Fibroblast of pulmonary artery (primary cell): ENCODE results near the gene TUBB4A.

Experiments
- DNase-seq: peaks from one replicate; pipeline ENCODE4 v3.0.0-alpha.2; 2010; ENCODE audit warnings: low read depth
- H3K4me3 ChIP-seq: replicated peaks from 2 replicates; pipeline ENCODE4 v1.5.1; 2011; ENCODE audit warnings: low read depth, mild to moderate bottlenecking, control low read depth, low read length, moderate library complexity
- TF ChIP-seq, protein P1 (sequence below): IDR thresholded peaks from 2 replicates; pipeline ENCODE4 v1.5.1; 2011; ENCODE audit warnings: mild to moderate bottlenecking, control low read depth, low read length, inconsistent platforms; ENCODE audit errors: missing control alignments

TUBB4A gene

DNA sequence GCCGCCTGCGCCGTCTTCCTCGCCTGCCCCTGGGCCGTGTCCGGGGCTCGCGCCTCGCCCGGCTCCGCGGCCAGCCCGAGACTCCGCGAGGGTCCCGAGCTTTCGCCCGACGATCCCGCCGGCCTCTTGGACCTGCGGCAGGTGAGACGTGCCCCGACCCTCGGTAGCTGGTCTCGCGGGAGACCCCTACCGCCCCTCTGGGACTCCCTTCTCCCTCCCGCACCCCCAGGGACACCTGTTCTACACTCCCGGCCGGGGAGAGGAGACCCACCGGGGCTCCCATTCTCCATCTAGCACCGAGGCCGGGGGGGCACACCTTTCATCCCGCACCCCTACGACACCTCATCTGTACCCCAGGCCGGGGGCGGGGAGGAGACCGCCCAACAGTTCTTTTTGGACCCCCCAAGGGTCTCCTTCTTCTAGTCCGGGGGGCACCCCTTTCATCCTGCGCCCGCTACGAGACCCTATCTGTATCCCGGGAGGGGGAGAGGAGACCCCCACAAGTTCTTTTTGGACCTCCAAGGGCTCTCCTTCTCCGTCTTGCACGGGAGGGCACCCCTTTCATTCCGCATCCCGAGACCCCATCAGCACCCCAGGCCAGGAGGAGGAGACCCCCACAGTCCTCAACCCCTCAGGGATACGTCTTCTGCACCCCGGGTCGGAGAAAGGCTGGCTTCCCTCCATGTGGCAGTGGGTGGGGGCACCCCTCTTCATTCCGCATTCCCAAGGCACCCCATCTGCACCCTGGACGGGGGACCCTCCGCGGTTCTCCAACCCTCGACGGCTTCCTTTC is 29.2 kb upstream of the TUBB4A start:
- peak overlapping the region; percentile 70 for H3K4me3 ChIP-seq
- TF ChIP-seq, protein P1, sequence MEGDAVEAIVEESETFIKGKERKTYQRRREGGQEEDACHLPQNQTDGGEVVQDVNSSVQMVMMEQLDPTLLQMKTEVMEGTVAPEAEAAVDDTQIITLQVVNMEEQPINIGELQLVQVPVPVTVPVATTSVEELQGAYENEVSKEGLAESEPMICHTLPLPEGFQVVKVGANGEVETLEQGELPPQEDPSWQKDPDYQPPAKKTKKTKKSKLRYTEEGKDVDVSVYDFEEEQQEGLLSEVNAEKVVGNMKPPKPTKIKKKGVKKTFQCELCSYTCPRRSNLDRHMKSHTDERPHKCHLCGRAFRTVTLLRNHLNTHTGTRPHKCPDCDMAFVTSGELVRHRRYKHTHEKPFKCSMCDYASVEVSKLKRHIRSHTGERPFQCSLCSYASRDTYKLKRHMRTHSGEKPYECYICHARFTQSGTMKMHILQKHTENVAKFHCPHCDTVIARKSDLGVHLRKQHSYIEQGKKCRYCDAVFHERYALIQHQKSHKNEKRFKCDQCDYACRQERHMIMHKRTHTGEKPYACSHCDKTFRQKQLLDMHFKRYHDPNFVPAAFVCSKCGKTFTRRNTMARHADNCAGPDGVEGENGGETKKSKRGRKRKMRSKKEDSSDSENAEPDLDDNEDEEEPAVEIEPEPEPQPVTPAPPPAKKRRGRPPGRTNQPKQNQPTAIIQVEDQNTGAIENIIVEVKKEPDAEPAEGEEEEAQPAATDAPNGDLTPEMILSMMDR, result no peak
- no peak for DNase-seq

DNA sequence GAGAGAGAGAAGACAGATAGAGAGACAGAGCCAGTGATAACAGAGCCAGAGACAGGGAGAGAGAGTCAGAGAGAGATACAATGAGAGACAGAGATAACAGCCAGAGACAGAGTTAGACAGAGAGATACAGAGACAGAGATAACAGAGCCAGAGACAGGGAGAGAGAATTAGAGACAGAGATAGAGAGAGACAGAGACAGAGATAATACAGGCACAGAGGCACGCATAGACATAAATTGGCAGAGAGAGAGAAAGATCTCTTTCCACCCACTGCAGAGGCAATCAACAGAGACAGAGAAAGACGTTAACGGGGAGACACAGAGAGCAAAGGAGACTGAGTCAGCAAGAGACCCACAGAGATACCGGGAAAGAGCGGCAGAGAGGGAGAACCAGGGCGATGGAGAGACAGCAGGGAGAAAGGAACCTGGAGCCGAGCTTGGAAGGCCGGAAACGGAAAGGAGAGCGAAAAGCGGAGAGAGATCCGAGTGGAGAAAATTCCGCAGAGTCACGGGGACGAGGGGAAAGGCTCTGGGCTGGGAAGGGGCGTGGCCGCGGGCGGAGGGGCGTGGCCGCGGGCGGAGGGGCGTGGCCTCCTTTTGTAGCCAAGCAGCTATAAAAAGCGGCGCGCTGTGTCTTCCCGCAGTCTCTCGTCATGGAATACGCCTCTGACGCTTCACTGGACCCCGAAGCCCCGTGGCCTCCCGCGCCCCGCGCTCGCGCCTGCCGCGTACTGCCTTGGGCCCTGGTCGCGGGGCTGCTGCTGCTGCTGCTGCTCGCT is 28.5 kb upstream of the TUBB4A start, which contains the start of gene TNFSF9:
TNFSF9 (plus strand) TSS at position 641 of the 777 bp plus-strand sequence; CDS start at position 652, 11 bp downstream.
- DNase-seq, result peak; percentile 87
- TF ChIP-seq, protein P1, result no peak
- peak within 1 kb of the TSS; percentile 70 for H3K4me3 ChIP-seq

DNA sequence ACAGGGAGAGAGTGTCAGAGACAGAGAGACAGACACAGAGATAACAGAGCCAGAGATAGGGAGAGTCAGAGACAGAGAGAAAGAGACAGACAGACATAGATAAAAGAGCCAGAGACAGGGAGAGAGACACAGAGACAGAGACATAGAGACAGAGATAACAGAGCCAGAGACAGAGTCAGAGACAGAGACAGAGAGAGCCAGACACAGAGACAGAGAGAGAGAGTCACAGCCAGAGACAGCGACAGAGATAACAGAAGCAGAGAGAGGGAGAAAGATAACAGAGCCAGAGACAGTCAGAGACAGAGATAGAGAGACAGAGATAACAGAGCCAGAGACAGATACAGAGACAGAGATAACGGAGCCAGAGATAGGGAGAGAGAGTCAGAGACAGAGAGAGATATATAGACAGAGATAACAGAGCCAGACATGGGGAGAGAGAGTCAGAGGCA is 27.9 kb upstream of the TUBB4A start:
- no peak for DNase-seq
- TF ChIP-seq, protein P1, result no peak
- H3K4me3 ChIP-seq, result peak overlapping the region; percentile 70

DNA sequence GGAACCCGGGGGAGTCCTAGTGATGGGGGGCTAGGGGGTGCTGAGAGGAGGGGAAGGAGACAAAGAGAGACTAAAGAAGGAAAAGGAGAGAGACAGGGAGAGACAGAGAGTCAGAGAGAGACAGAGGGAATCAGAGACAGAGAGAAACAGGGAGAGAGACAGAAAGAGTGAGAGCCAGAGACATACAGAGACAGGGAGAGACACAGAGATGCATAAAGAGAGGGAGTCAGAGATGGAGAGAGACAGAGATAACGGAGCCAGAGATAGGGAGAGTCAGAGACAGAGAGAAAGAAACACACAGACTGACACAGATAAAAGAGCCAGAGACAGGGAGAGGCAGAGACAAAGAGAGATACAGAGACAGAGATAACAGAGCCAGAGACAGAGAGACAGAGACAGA is 27.2 kb upstream of the TUBB4A start:
- no peak overlapping the region for H3K4me3 ChIP-seq
- DNase-seq, result no peak
- TF ChIP-seq, protein P1, result no peak

DNA sequence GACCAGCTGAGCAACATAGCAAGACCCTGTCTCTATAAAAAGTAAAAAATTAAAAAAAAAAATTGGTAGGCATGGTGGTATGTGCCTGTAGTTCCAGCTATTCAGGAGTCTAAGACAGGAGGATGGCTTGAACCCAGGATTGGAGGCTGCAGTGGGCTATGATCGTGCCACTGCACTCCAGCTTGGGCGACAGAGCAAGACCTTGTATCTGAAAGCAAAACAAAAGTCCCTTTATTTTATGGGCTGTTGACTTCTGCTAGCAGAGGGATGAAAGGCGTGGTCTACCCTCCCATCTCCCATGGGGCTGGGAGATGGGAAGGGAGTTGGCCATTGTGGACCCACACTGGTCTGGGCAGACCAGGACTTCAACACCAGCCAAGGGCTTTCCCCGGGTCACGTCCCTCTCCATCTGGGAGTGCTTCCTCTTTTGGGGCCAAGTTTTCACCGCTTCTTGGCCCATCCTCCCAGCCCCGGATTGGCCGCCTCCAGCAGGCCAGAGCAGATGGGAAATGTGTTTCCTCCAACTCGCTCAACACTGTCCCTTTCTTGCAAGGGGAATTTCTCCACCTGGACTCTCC is 26.5 kb upstream of the TUBB4A start:
- no peak overlapping the region for H3K4me3 ChIP-seq
- TF ChIP-seq, protein P1, result no peak
- DNase-seq, result no peak

DNA sequence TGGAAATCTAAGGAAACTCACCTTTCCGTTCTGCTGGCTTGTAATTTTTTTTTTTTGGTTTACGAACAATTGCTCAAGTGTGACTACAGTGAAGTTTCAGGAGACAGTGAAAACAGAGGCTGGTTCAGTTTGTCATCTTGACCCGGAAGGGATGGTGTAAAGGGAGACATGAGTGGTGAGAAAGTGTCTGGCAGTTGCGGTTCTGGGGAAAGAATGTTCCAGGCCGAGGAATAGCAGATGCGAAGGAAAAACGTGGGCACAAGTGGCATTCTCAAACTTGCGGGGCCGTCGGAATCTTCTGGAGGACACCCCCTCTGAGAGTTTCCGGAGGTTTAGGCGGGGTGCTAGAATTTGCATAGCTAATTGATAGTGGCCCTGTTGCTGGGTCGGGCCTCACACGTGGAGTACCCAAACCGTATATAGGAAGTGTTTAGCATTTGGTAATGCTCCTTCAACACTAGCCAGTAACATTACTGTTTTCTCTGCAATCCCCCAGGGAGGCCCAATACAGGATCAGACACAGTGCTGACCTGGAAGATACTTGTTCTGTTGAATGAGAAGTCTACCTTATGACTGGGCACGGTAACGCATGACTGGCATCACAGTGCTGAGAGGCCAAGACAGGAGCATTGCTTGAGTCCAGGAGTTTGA is 25.9 kb upstream of the TUBB4A start:
- H3K4me3 ChIP-seq, result no peak overlapping the region
- TF ChIP-seq, protein P1, result no peak
- DNase-seq, result no peak
